ENCODE results near the gene ABCD1. TPM values are rescaled to one million over a fixed set of nuclear protein-coding genes. Genes with fewer than 3 reads are reported as not detected.

Gene ABCD1
- total and polyA plus RNA-seq, 9 of the 15 experiments (the other 6 are each of a cell fraction or from before 2014, with no cell fraction given), result 0.07 to 6.9 (median 2.2) TPM

- TF ChIP-seq E2F4 (CRISPR knock-in tag; IDR thresholded peaks at IDR 0.05; ENCODE audit: low read depth) (no peak), CEBPB (tag; IDR thresholded peaks at IDR 0.05) (no peak), HOXB6 (CRISPR knock-in tag; IDR thresholded peaks at IDR 0.05; ENCODE audit: borderline replicate concordance) (no peak), HNRNPLL (IDR thresholded peaks at IDR 0.05; ENCODE audit: low read depth, low read length, poor library complexity, severe bottlenecking) (no peak), CHAMP1 (IDR thresholded peaks at IDR 0.05) (no peak), MEIS2 (IDR thresholded peaks at IDR 0.05; ENCODE audit: partially characterized antibody) (peak; percentile 46)
Observed at GRCh38 chrX:153735274-153735673, 10.6 kb downstream of the ABCD1 start (continued).
